HS-5 (cell line): ENCODE measurements around the gene COG5.

Source experiments
- DNase-seq: peaks from one replicate; pipeline ENCODE4 v3.0.0-alpha.2; 2012; ENCODE audit warnings: low read depth

The COG5 gene

GRCh38 chr7:107154826-107155225, 408.9 kb downstream of the COG5 start:
- no peak for DNase-seq

- DNase-seq, result peak; percentile 40
Measured at GRCh38 chr7:107152011-107152410, 411.7 kb downstream of the COG5 start.
